SK-N-SH (cell line): ENCODE measurements around the gene EML3. TPM values are rescaled to one million over a fixed set of nuclear protein-coding genes. Genes with fewer than 3 reads are reported as not detected.
A peak's percentile ranks its signal among the peaks of the same experiment; 100 is the strongest.

ENCODE experiments used
- CTCF ChIA-PET: fragments of 300-600, 350-600 bp; formaldehyde crosslinking; extraction: SDS; loops from one replicate; lab custom pipeline; 2021; lab: Yijun Ruan, JAX
- POLR2A ChIA-PET: fragments of 350-600 bp; sonication (Branson Sonifier 250); formaldehyde crosslinking; extraction: SDS; loops from one replicate; lab custom pipeline; 2020; ENCODE audit warnings: antibody characterized with exemption, inconsistent platforms; lab: Yijun Ruan, JAX
- DNase-seq: peaks from one replicate; pipeline ENCODE4 v3.0.0; 2012
- H2AFZ ChIP-seq: fragments of 200-600 bp; sonication (generic); 2 replicates; pipeline ENCODE4 v1.8.1; 2016; ENCODE audit warnings: antibody characterized with exemption, mild to moderate bottlenecking, low read depth
- H3F3A ChIP-seq: fragments of 200-600 bp; sonication (generic); replicated peaks from 2 replicates; pipeline ENCODE3; 2016; ENCODE audit warnings: antibody characterized with exemption, mild to moderate bottlenecking; ENCODE audit not compliant: insufficient read depth
- H3K27ac ChIP-seq, 2 experiments: fragments of 200-500 bp in 1 of 2; fragments of 200-600 bp in 1 of 2; sonication (Bioruptor generic) in 1 of 2; sonication (generic), shearing (Covaris generic) in 1 of 2; 2 replicates each; pipeline versions ENCODE4 v1.5.1 to v1.6.1; 2014 to 2016; ENCODE audit warnings: low read depth in 2 of 2, inconsistent platforms in 1 of 2, low read length in 1 of 2, mild to moderate bottlenecking in 1 of 2, mixed read lengths in 1 of 2
- H3K27me3 ChIP-seq: fragments of 200-600 bp; sonication (generic), shearing (Covaris generic); 2 replicates; pipeline ENCODE4 v1.6.1; 2016; ENCODE audit warnings: mixed run types; ENCODE audit not compliant: insufficient read depth
- H3K36me3 ChIP-seq, 2 experiments: fragments of 200-500 bp in 1 of 2; fragments of 200-600 bp in 1 of 2; sonication (Bioruptor generic) in 1 of 2; sonication (generic) in 1 of 2; replicated peaks in 1 of 2; 2 replicates each; pipeline versions ENCODE3 to v1.5.1; 2014 to 2016; ENCODE audit warnings: low read length in 1 of 2, mild to moderate bottlenecking in 1 of 2; ENCODE audit not compliant: insufficient read depth in 2 of 2, control insufficient read depth in 1 of 2
- H3K4me1 ChIP-seq, 2 experiments: fragments of 200-500 bp in 1 of 2; fragments of 200-600 bp in 1 of 2; sonication (Bioruptor generic) in 1 of 2; sonication (generic), shearing (Covaris generic) in 1 of 2; 2 replicates each; pipeline versions ENCODE4 v1.5.1 to v1.6.1; 2014 to 2016; ENCODE audit warnings: low read depth in 1 of 2, low read length in 1 of 2, mixed run types in 1 of 2; ENCODE audit not compliant: insufficient read depth in 2 of 2, control insufficient read depth in 1 of 2
- H3K4me2 ChIP-seq: fragments of 200-600 bp; sonication (generic), shearing (Covaris generic); 2 replicates; pipeline ENCODE4 v1.6.1; 2017; ENCODE audit warnings: mixed run types
- H3K4me3 ChIP-seq, 2 experiments: fragments of 200-500 bp in 1 of 2; fragments of 200-600 bp in 1 of 2; sonication (Bioruptor generic) in 1 of 2; sonication (generic), shearing (Covaris generic) in 1 of 2; 2 replicates each; pipeline versions ENCODE4 v1.5.1 to v1.8.1; 2014 to 2016; ENCODE audit warnings: low read depth in 2 of 2, inconsistent platforms in 1 of 2, low read length in 1 of 2, mild to moderate bottlenecking in 1 of 2, mixed read lengths in 1 of 2, moderate library complexity in 1 of 2
- H3K79me2 ChIP-seq: fragments of 200-600 bp; sonication (generic); 2 replicates; pipeline ENCODE4 v1.8.1; 2017; ENCODE audit warnings: mild to moderate bottlenecking; ENCODE audit not compliant: insufficient read depth
- H3K9ac ChIP-seq: fragments of 200-600 bp; sonication (generic); 2 replicates; pipeline ENCODE4 v1.6.1; 2017; ENCODE audit warnings: mixed run types
- H3K9me2 ChIP-seq: fragments of 200-600 bp; sonication (generic); 2 replicates; pipeline ENCODE4 v1.6.1; 2017; ENCODE audit warnings: mixed run types
- H3K9me3 ChIP-seq: fragments of 200-600 bp; sonication (generic); 2 replicates; pipeline ENCODE4 v1.6.1; 2017; ENCODE audit warnings: mixed run types, mild to moderate bottlenecking, moderate library complexity
- H4K20me1 ChIP-seq: fragments of 200-600 bp; sonication (generic); 2 replicates; pipeline ENCODE4 v1.6.1; 2017; ENCODE audit warnings: mild to moderate bottlenecking, mixed run types; ENCODE audit not compliant: insufficient read depth
- GABPA ChIP-seq: IDR thresholded peaks from 2 replicates; pipeline ENCODE4 v1.4.0; 2012; ENCODE audit warnings: low read depth, mild to moderate bottlenecking
- MEF2A ChIP-seq: IDR thresholded peaks from 2 replicates; pipeline ENCODE4 v1.4.0; 2012; ENCODE audit warnings: low read depth, borderline replicate concordance
- RAD21 ChIP-seq: IDR thresholded peaks from 2 replicates; pipeline ENCODE4 v1.6.1; 2012; ENCODE audit warnings: mild to moderate bottlenecking, low read length
- SMC3 ChIP-seq: IDR thresholded peaks from 2 replicates; pipeline ENCODE4 v1.6.1; 2012; ENCODE audit warnings: low read depth, low read length, improper control_type of control experiment
- TAF1 ChIP-seq: IDR thresholded peaks from 2 replicates; pipeline ENCODE4 v1.6.1; 2012; ENCODE audit warnings: low read depth, mild to moderate bottlenecking, low read length, moderate library complexity, borderline replicate concordance
- TCF12 ChIP-seq: IDR thresholded peaks from 2 replicates; pipeline ENCODE4 v1.4.0; 2012
- TEAD4 ChIP-seq: IDR thresholded peaks from 2 replicates; pipeline ENCODE4 v1.4.0; 2012; ENCODE audit warnings: mild to moderate bottlenecking, borderline replicate concordance; ENCODE audit not compliant: insufficient read depth
- whole genome bisulfite sequencing: methylation state at CpG from one replicate; pipeline ENCODE4 v1.1.6; 2017; ENCODE audit warnings: low lambda C conversion rate; 5-methylcytosine and 5-hydroxymethylcytosine counted together
- polyA plus RNA-seq, 3 experiments: library from polyadenylated mRNA; depleted of rRNA; stranded (reverse); fragments of >200 nt; gene quantifications; 2 replicates each; pipeline ENCODE4 v1.2.3, GENCODE V29; 2012
- TF ChIP-seq, protein P1 (sequence below): fragments of 150-350 bp; IDR thresholded peaks from 2 replicates; pipeline ENCODE4 v1.6.1; 2017; ENCODE audit warnings: antibody characterized with exemption, low read length, low read depth, borderline replicate concordance

EML3 gene
- polyA plus RNA-seq, 1 of the 3 experiments (the other 2 are of a cell fraction) = 43.0 TPM

- Histone ChIP-seq H3F3A (peaks cover 50% of the 10 kb centered on the region), H2AFZ (no peak overlapping the region), H3K4me2 (peak overlapping the region; percentile 88; the same call in 1 of the 2 replicates), H3K9ac (no peak overlapping the region), H3K9me2 (no peaks in the 10 kb centered on the region)
- 68% methylated on average over 8 of the region's 8 CpGs for WGBS
- TF ChIP-seq MEF2A (no peak), GABPA (no peak), RAD21 (no peak), TCF12 (no peak), TEAD4 (no peak), TAF1 (no peak)
- TF ChIP-seq, all 33 proteins: peak for 0
- Histone ChIP-seq H3K79me2 (peaks cover 47% of the 10 kb centered on the region), H3K4me3 (no peak overlapping the region), H4K20me1 (no peaks in the 10 kb centered on the region), H3K4me1 (peaks cover 13 to 17% of the 10 kb centered on the region in 2 experiments; a peak in 3 of 4 replicates), H3K27ac (peak overlapping the region; percentile 80 to 94), H3K9me3 (no peaks in the 10 kb centered on the region), H3K27me3 (no peaks in the 10 kb centered on the region), H3K36me3 (peaks cover 47 to 48% of the 10 kb centered on the region in 2 experiments)
- no peak for DNase-seq
- CTCF ChIA-PET = interaction anchor here (1.1 to 6.2 kb wide), 11 partner anchors 8 to 198 kb away, joined by 3 to 69 read pairs (median 7); partner anchors contain the start of genes EML3, MTA2, ROM1 and TMEM179B
- POLR2A ChIA-PET = interaction anchor here (1.0 to 2.8 kb wide), 5 partner anchors 19 to 134 kb away, joined by 3 to 47 read pairs (median 18); partner anchors contain the start of genes B3GAT3, EEF1G, EML3 and GANAB
Observed at GRCh38 chr11:62592989-62593421, 19.6 kb downstream of the EML3 start.

DNA sequence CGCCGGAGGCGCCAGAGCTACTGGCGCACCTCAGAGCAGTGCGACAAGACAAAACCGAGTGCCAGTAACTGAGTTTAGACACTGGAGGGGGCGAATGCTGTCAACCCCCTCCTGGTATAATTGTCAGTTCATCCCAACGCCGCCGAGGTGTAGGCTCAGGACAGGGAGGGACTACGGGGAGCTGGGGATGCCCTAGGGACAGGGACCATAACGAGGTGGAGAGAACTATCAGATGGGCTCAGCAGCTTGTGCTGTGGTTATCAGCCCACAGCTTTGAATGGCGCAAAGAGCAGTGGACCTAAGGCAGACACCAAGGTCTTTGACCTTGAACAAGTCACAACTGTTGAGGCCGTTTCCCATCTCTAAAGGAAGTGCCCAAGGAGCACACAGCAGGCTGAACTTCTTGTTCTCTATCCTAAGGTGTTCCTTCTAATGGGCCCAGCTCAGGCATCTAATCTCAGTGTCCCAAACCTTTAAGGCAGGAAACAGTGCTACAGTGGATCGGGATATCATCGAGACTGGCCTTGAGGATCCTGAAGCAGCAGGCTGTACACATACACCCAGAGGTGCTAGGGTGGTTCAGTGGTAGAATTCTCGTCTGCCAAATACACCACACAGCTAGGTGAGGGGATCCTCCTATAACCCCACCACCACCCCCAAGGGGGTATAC is 20.3 kb downstream of the EML3 start:
- WGBS = 26% methylated on average over 17 of the region's 17 CpGs
- no peaks in the 10 kb centered on the region for H3K9me2 ChIP-seq
- peak overlapping the region; percentile 56; the same call in 1 of the 2 replicates for H3K9ac ChIP-seq
- peak overlapping the region; percentile 61 to 78 for H3K4me3 ChIP-seq
- 0 out of 2 replicates have a peak, but pooled peaks have one; percentile 5 for TF ChIP-seq SMC3
- TF ChIP-seq, protein P1, sequence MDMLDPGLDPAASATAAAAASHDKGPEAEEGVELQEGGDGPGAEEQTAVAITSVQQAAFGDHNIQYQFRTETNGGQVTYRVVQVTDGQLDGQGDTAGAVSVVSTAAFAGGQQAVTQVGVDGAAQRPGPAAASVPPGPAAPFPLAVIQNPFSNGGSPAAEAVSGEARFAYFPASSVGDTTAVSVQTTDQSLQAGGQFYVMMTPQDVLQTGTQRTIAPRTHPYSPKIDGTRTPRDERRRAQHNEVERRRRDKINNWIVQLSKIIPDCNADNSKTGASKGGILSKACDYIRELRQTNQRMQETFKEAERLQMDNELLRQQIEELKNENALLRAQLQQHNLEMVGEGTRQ = no peak
- TF ChIP-seq, all 33 proteins: peak for 1
- H3K4me2 ChIP-seq = peak overlapping the region; percentile 88
- H3K27ac ChIP-seq = peak overlapping the region; percentile 80 to 94
- H3K9me3 ChIP-seq = no peaks in the 10 kb centered on the region
- H3K4me1 ChIP-seq = peaks cover 13 to 17% of the 10 kb centered on the region in 2 experiments; a peak in 3 of 4 replicates
- POLR2A ChIA-PET = interaction anchor here (0.5 to 2.8 kb wide), 37 partner anchors 10 to 248 kb away, joined by 3 to 59 read pairs (median 6); partner anchors contain the start of genes AHNAK, B3GAT3, C11orf98 and CSKMT
- no peaks in the 10 kb centered on the region for H4K20me1 ChIP-seq
- DNase-seq = no peak
- CTCF ChIA-PET = interaction anchor here (0.6 to 6.2 kb wide), 19 partner anchors 9 to 213 kb away, joined by 3 to 69 read pairs (median 4); partner anchors contain the start of genes B3GAT3, C11orf98, CSKMT and EML3
- peaks cover 41 to 47% of the 10 kb centered on the region in 2 experiments for H3K36me3 ChIP-seq
- peaks cover 40% of the 10 kb centered on the region for H3K79me2 ChIP-seq
- peaks cover 46% of the 10 kb centered on the region for H3F3A ChIP-seq
- no peaks in the 10 kb centered on the region for H3K27me3 ChIP-seq
- peak overlapping the region; percentile 52; the same call in 1 of the 2 replicates for H2AFZ ChIP-seq
